H9 (cell line): Measurements from ENCODE around the gene ADGRD1. TPM values are rescaled to one million over a fixed set of nuclear protein-coding genes. Genes with fewer than 3 reads are reported as not detected.

Experiments used
- DNase-seq: peaks from one replicate; pipeline ENCODE4 v3.0.0-alpha.2; 2017
- H2AFZ ChIP-seq: one replicate; pipeline ENCODE4 v1.6.1; 2013; ENCODE audit warnings: mild to moderate bottlenecking, low read length, control low read depth, moderate library complexity
- H2AK5ac ChIP-seq: 2 replicates; pipeline ENCODE4 v1.6.1; 2013; ENCODE audit warnings: low read length, control low read depth, mixed read lengths; ENCODE audit not compliant: insufficient read length
- H2BK120ac ChIP-seq: one replicate; pipeline ENCODE4 v1.6.1; 2013; ENCODE audit warnings: low read depth, mild to moderate bottlenecking, low read length, control low read depth, inconsistent platforms; ENCODE audit not compliant: poor library complexity, severe bottlenecking
- H2BK12ac ChIP-seq: 2 replicates; pipeline ENCODE4 v1.6.1; 2013; ENCODE audit warnings: low read length, control low read depth, mixed read lengths, low read depth; ENCODE audit not compliant: insufficient read length
- H2BK15ac ChIP-seq: 2 replicates; pipeline ENCODE4 v1.6.1; 2013; ENCODE audit warnings: low read depth, low read length, control low read depth
- H2BK20ac ChIP-seq: one replicate; pipeline ENCODE4 v1.6.1; 2013; ENCODE audit warnings: low read depth, mild to moderate bottlenecking, low read length, control low read depth, inconsistent platforms; ENCODE audit not compliant: poor library complexity, severe bottlenecking
- H2BK5ac ChIP-seq: 2 replicates; pipeline ENCODE4 v1.6.1; 2013; ENCODE audit warnings: low read length, control low read depth, mixed read lengths; ENCODE audit not compliant: insufficient read length
- H3K14ac ChIP-seq: 2 replicates; pipeline ENCODE4 v1.6.1; 2013; ENCODE audit warnings: low read length, control low read depth; ENCODE audit not compliant: insufficient read depth
- H3K18ac ChIP-seq: 2 replicates; pipeline ENCODE4 v1.6.1; 2013; ENCODE audit warnings: low read depth, mild to moderate bottlenecking, mixed read lengths, low read length, control low read depth; ENCODE audit not compliant: insufficient read length
- H3K23ac ChIP-seq: 2 replicates; pipeline ENCODE4 v1.6.1; 2013; ENCODE audit warnings: low read length, control low read depth, mixed read lengths, low read depth; ENCODE audit not compliant: insufficient read length
- H3K23me2 ChIP-seq: 2 replicates; pipeline ENCODE4 v1.6.1; 2013; ENCODE audit warnings: low read depth, mild to moderate bottlenecking, mixed read lengths, low read length, control low read depth; ENCODE audit not compliant: insufficient read length, poor library complexity, severe bottlenecking
- H3K27ac ChIP-seq: 2 replicates; pipeline ENCODE4 v1.5.1; 2013; ENCODE audit warnings: low read length, control low read depth, mixed read lengths, low read depth; ENCODE audit not compliant: insufficient read length
- H3K27me3 ChIP-seq: 2 replicates; pipeline ENCODE4 v1.6.1; 2013; ENCODE audit warnings: low read length, control low read depth, inconsistent platforms; ENCODE audit not compliant: insufficient read depth
- H3K4ac ChIP-seq: 2 replicates; pipeline ENCODE4 v1.6.1; 2013; ENCODE audit warnings: low read depth, mild to moderate bottlenecking, control low read depth, inconsistent platforms, low read length, moderate library complexity
- H3K4me1 ChIP-seq: 2 replicates; pipeline ENCODE4 v1.6.1; 2013; ENCODE audit warnings: low read length, control low read depth, inconsistent platforms; ENCODE audit not compliant: insufficient read depth
- H3K4me2 ChIP-seq: 2 replicates; pipeline ENCODE4 v1.6.1; 2013; ENCODE audit warnings: low read length, control low read depth, mixed read lengths; ENCODE audit not compliant: insufficient read length, insufficient read depth
- H3K56ac ChIP-seq: 2 replicates; pipeline ENCODE4 v1.6.1; 2013; ENCODE audit warnings: low read depth, mild to moderate bottlenecking, mixed read lengths, low read length, control low read depth; ENCODE audit not compliant: insufficient read length
- H3K79me1 ChIP-seq: 2 replicates; pipeline ENCODE4 v1.6.1; 2013; ENCODE audit warnings: low read depth, mild to moderate bottlenecking, moderate library complexity, low read length, control low read depth, inconsistent platforms; ENCODE audit not compliant: insufficient read depth, poor library complexity, severe bottlenecking
- H3K79me2 ChIP-seq: 2 replicates; pipeline ENCODE4 v1.6.1; 2013; ENCODE audit warnings: low read length, control low read depth, inconsistent platforms; ENCODE audit not compliant: insufficient read depth
- H3K9ac ChIP-seq: 2 replicates; pipeline ENCODE4 v1.6.1; 2013; ENCODE audit warnings: low read length, control low read depth, mixed read lengths; ENCODE audit not compliant: insufficient read length; ENCODE audit errors: extremely low read depth
- H3K9me3 ChIP-seq: one replicate; pipeline ENCODE4 v1.6.1; 2013; ENCODE audit warnings: low read depth, low read length, inconsistent platforms; ENCODE audit not compliant: control insufficient read depth
- H3T11ph ChIP-seq: one replicate; pipeline ENCODE4 v1.6.1; 2013; ENCODE audit warnings: mild to moderate bottlenecking, low read length, control low read depth, inconsistent platforms
- H4K20me1 ChIP-seq: one replicate; pipeline ENCODE4 v1.6.1; 2013; ENCODE audit not compliant: control insufficient read depth, insufficient read length, insufficient read depth
- H4K5ac ChIP-seq: 2 replicates; pipeline ENCODE4 v1.6.1; 2013; ENCODE audit warnings: low read depth, mild to moderate bottlenecking, mixed read lengths, low read length, control low read depth; ENCODE audit not compliant: insufficient read length
- H4K8ac ChIP-seq: replicated peaks from 2 replicates; pipeline ENCODE4 v1.6.1; 2013; ENCODE audit warnings: low read length, control low read depth, mixed read lengths, low read depth; ENCODE audit not compliant: insufficient read length
- H4K91ac ChIP-seq: 2 replicates; pipeline ENCODE4 v1.6.1; 2013; ENCODE audit warnings: low read depth, mild to moderate bottlenecking, moderate library complexity, mixed read lengths, low read length, control low read depth; ENCODE audit not compliant: insufficient read length
- H3K27ac Mint-ChIP-seq, 3 experiments: 2 replicates in 2 of 3; 3 replicates in 1 of 3; pipeline ENCODE4 v1.8.0; 2020 to 2021; ENCODE audit warnings: mixed read lengths in 3 of 3, mild to moderate bottlenecking in 1 of 3, moderate library complexity in 1 of 3
- H3K27me3 Mint-ChIP-seq: 2 replicates; pipeline ENCODE4 v1.8.0; 2021; ENCODE audit warnings: low read depth, mild to moderate bottlenecking, moderate library complexity, mixed read lengths
- H3K36me3 Mint-ChIP-seq, 3 experiments: 2 replicates in 2 of 3; 3 replicates in 1 of 3; pipeline ENCODE4 v1.8.0; 2020 to 2021; ENCODE audit warnings: low read depth in 3 of 3, mixed read lengths in 3 of 3; ENCODE audit not compliant: insufficient read depth in 1 of 3
- H3K4me1 Mint-ChIP-seq, 2 experiments: 2 replicates each; pipeline ENCODE4 v1.8.0; 2020; ENCODE audit warnings: mixed read lengths in 2 of 2
- H3K4me3 Mint-ChIP-seq, 2 experiments: 2 replicates in 1 of 2; 3 replicates in 1 of 2; pipeline ENCODE4 v1.8.0; 2020 to 2021; ENCODE audit warnings: mild to moderate bottlenecking in 2 of 2, mixed read lengths in 2 of 2, moderate library complexity in 1 of 2
- H3K9me3 Mint-ChIP-seq, 2 experiments: 2 replicates in 1 of 2; 3 replicates in 1 of 2; pipeline ENCODE4 v1.8.0; 2020; ENCODE audit warnings: mild to moderate bottlenecking in 2 of 2, mixed read lengths in 2 of 2, moderate library complexity in 1 of 2
- WGBS: extraction: QIAGEN DNeasy Blood & Tissue Kit; methylation state at CpG from one replicate; pipeline ENCODE4 v1.1.7; 2013; ENCODE audit warnings: missing lambda C conversion rate, low lambda C conversion rate, mixed read lengths; ENCODE audit not compliant: insufficient read length; ENCODE audit errors: extremely low coverage; 5-methylcytosine and 5-hydroxymethylcytosine counted together
- total RNA-seq: library from RNA; stranded (reverse); gene quantifications from 2 replicates; pipeline ENCODE4 v1.2.1, GENCODE V29; 2021
- TF ChIP-seq, protein P1 (sequence below): fragments of 200-600 bp; sonication (generic); conservative IDR thresholded peaks from 3 replicates; pipeline ENCODE4 v1.8.0; 2021; ENCODE audit warnings: antibody characterized with exemption, mild to moderate bottlenecking

The ADGRD1 gene
- total RNA-seq, 1 experiment from 2014 or later = 0.52 TPM

DNA sequence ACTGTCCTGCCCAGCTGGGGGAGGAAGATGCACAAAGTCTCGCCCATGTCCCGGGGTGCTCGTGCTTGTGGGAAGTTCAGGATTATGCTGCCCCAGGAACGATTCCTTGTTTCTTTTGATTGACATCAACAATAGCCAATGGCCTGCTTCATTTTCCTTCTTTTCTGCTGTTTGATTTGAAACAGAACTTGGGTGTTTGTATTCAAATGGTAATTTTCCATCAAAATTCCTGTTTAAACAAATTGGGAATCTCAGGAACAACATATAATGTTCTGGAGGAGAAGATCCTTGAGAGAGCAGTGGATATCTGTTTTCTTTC lies 97.4 kb downstream of the ADGRD1 start:
- H4K8ac ChIP-seq = no peak overlapping the region
- Mint-ChIP-seq H3K27me3 (peaks cover 3% of the 10 kb centered on the region), H3K9me3 (peaks cover 0 to 4% of the 10 kb centered on the region in 2 experiments; a peak in 1 of 5 replicates), H3K4me1 (peaks cover 4 to 6% of the 10 kb centered on the region in 2 experiments), H3K27ac (no peak overlapping the region), H3K36me3 (no peaks in the 10 kb centered on the region), H3K4me3 (no peak overlapping the region)
- no peak overlapping the region for H2BK12ac ChIP-seq
- H3K27ac ChIP-seq = no peak overlapping the region
- H3K9ac ChIP-seq = no peak overlapping the region
- H3K23me2 ChIP-seq = no peaks in the 10 kb centered on the region
- H3K79me2 ChIP-seq = no peaks in the 10 kb centered on the region
- H2AFZ ChIP-seq = no peak overlapping the region
- H2BK20ac ChIP-seq = no peak overlapping the region
- H3T11ph ChIP-seq = no peak overlapping the region
- H2BK120ac ChIP-seq = no peak overlapping the region
- H3K18ac ChIP-seq = no peak overlapping the region
- H4K5ac ChIP-seq = no peak overlapping the region
- no peaks in the 10 kb centered on the region for H3K4me1 ChIP-seq
- no peak overlapping the region for H2BK15ac ChIP-seq
- no peak overlapping the region; the same call in 1 of the 2 replicates for H3K14ac ChIP-seq
- no peaks in the 10 kb centered on the region for H3K9me3 ChIP-seq
- H3K4ac ChIP-seq = no peak overlapping the region
- H2BK5ac ChIP-seq = no peak overlapping the region
- no peak for DNase-seq
- no peak overlapping the region for H3K4me2 ChIP-seq
- WGBS = no CpG with 5 or more reads among the region's 4 CpGs
- no peak overlapping the region for H4K91ac ChIP-seq
- no peaks in the 10 kb centered on the region for H4K20me1 ChIP-seq
- no peak overlapping the region for H3K23ac ChIP-seq
- TF ChIP-seq, protein P1, sequence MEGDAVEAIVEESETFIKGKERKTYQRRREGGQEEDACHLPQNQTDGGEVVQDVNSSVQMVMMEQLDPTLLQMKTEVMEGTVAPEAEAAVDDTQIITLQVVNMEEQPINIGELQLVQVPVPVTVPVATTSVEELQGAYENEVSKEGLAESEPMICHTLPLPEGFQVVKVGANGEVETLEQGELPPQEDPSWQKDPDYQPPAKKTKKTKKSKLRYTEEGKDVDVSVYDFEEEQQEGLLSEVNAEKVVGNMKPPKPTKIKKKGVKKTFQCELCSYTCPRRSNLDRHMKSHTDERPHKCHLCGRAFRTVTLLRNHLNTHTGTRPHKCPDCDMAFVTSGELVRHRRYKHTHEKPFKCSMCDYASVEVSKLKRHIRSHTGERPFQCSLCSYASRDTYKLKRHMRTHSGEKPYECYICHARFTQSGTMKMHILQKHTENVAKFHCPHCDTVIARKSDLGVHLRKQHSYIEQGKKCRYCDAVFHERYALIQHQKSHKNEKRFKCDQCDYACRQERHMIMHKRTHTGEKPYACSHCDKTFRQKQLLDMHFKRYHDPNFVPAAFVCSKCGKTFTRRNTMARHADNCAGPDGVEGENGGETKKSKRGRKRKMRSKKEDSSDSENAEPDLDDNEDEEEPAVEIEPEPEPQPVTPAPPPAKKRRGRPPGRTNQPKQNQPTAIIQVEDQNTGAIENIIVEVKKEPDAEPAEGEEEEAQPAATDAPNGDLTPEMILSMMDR = no peak
- H2AK5ac ChIP-seq = no peak overlapping the region
- no peaks in the 10 kb centered on the region for H3K79me1 ChIP-seq
- H3K27me3 ChIP-seq = no peaks in the 10 kb centered on the region
- H3K56ac ChIP-seq = no peak overlapping the region
